Mesenchymal stem cell (in vitro differentiated cells and primary cell): ENCODE measurements around the gene BDKRB2. TPM values are rescaled to one million over a fixed set of nuclear protein-coding genes. Genes with fewer than 3 reads are reported as not detected.

Experiments
- small RNA-seq: library from polyadenylated mRNA; stranded (forward); fragments of <200 nt; extraction: miRNeasy Mini kit (QIAGEN cat#:217004); gene quantifications from one replicate; pipeline ENCODE3, GENCODE V24; 2013; ENCODE audit warnings: low read depth

The BDKRB2 gene

Small RNAs within 50 kb of the gene (small RNA-seq; reads per million reads assigned to genes)
- gene CKS1BP1 = not detected
